IPS-15b (cell line): ENCODE measurements around the gene RAPGEFL1.

Experiments
- H3K27me3 ChIP-seq: one replicate; pipeline ENCODE4 v1.6.1; 2013; ENCODE audit warnings: low read length; ENCODE audit not compliant: control insufficient read depth, insufficient read depth
- H3K36me3 ChIP-seq: one replicate; pipeline ENCODE4 v1.6.1; 2013; ENCODE audit warnings: low read length; ENCODE audit not compliant: control insufficient read depth, insufficient read depth
- H3K4me1 ChIP-seq: one replicate; pipeline ENCODE4 v1.6.1; 2013; ENCODE audit warnings: mild to moderate bottlenecking, low read length; ENCODE audit not compliant: control insufficient read depth, insufficient read depth
- H3K4me3 ChIP-seq: one replicate; pipeline ENCODE4 v1.5.1; 2013; ENCODE audit warnings: low read depth, low read length
- H3K9ac ChIP-seq: one replicate; pipeline ENCODE4 v1.6.1; 2013; ENCODE audit warnings: low read depth, mild to moderate bottlenecking, low read length
- H3K9me3 ChIP-seq: one replicate; pipeline ENCODE4 v1.6.1; 2013; ENCODE audit warnings: mild to moderate bottlenecking, low read length; ENCODE audit not compliant: control insufficient read depth, insufficient read depth

RAPGEFL1 gene

GRCh38 chr17:40175928-40176753, 1.1 kb upstream of the RAPGEFL1 start:
- H3K4me3 ChIP-seq, result no peak overlapping the region
- H3K4me1 ChIP-seq, result peaks cover 9% of the 10 kb centered on the region
- no peaks in the 10 kb centered on the region for H3K9me3 ChIP-seq
- no peaks in the 10 kb centered on the region for H3K27me3 ChIP-seq
- peaks cover 16% of the 10 kb centered on the region for H3K36me3 ChIP-seq
- no peak overlapping the region for H3K9ac ChIP-seq

- Histone ChIP-seq H3K4me3 (peak overlapping the region; percentile 24), H3K9ac (no peak overlapping the region), H3K9me3 (no peaks in the 10 kb centered on the region), H3K36me3 (peaks cover 10% of the 10 kb centered on the region), H3K4me1 (peaks cover 9% of the 10 kb centered on the region), H3K27me3 (no peaks in the 10 kb centered on the region)
Measured at GRCh38 chr17:40176754-40177110, 538 bp upstream of the RAPGEFL1 start.

DNA sequence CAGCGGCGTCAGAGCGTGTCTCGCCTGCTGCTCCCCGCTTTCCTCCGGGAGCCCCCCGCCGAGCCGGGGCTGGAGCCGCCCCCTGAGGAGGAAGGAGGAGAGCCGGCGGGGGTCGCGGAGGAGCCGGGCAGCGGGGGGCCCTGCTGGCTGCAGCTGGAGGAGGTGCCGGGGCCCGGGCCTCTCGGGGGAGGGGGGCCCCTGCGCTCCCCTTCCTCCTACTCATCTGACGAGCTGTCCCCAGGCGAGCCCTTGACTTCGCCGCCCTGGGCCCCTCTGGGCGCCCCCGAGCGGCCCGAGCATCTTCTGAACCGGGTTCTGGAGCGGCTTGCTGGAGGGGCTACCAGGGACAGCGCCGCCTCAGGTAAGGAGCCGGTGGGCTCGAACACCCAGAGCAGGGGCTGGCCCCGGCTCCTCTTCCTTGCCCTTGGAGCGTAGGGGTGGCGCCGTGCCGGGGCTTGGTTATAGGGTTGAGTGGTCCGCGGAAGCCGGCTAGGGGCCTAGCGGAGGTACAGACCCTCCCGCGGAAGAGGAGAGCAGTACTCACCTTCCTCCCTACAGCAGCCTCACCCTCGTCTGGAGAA, 841 bp downstream of the RAPGEFL1 start:
- H3K4me1 ChIP-seq, result peaks cover 9% of the 10 kb centered on the region
- peak overlapping the region; percentile 39 for H3K4me3 ChIP-seq
- no peaks in the 10 kb centered on the region for H3K9me3 ChIP-seq
- H3K9ac ChIP-seq, result no peak overlapping the region
- H3K27me3 ChIP-seq, result no peaks in the 10 kb centered on the region
- H3K36me3 ChIP-seq, result peaks cover 9% of the 10 kb centered on the region

DNA sequence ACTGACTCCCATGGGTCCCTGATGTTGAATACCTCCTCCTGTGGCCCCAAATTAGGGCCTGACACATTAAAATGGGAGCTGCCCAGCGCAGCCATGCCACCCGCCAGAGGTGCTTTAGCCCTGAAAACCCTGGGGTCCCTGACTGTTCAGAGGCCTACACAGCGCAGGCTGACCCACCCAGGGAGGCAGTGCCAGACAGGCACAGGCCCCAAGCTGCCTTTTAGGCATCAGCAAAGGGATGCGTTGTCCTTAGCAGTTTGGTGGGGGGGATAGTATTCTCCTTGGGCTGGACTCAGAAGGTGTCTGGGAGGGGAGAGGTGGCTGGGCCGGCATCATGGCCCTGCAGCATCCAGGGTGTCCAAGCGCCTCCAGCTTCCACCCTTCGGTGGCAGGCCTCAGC, 1.4 kb downstream of the RAPGEFL1 start:
- H3K36me3 ChIP-seq, result peaks cover 9% of the 10 kb centered on the region
- no peaks in the 10 kb centered on the region for H3K27me3 ChIP-seq
- H3K9ac ChIP-seq, result no peak overlapping the region
- H3K4me1 ChIP-seq, result peaks cover 9% of the 10 kb centered on the region
- H3K4me3 ChIP-seq, result peak overlapping the region; percentile 39
- H3K9me3 ChIP-seq, result no peaks in the 10 kb centered on the region

- Histone ChIP-seq H3K27me3 (no peaks in the 10 kb centered on the region), H3K4me3 (no peak overlapping the region), H3K9me3 (no peaks in the 10 kb centered on the region), H3K36me3 (peaks cover 5% of the 10 kb centered on the region), H3K9ac (no peak overlapping the region), H3K4me1 (peaks cover 9% of the 10 kb centered on the region)
Measured at GRCh38 chr17:40179923-40180659, 2.8 kb downstream of the RAPGEFL1 start.

DNA sequence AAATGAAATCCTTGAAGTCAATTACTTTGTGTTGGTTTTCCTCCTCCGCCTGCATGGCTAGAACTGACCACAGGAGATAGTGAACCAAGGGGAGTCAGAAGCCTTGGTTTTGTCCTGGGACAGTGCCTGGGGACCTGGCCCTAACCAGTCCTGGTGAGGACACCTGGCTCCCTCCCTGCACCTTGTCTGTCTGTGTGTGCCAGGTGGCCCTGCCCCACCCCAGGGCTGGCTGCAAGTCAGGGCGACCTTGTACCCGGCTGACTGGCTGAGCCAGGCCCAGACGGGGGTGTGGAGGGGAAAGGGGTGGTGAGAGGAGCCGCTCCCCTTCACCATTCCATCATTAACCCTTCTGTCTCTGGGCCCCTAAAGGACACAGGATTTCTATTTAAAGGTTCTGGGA, 3.4 kb downstream of the RAPGEFL1 start:
- peaks cover 5% of the 10 kb centered on the region for H3K36me3 ChIP-seq
- H3K4me1 ChIP-seq, result peaks cover 9% of the 10 kb centered on the region
- no peaks in the 10 kb centered on the region for H3K27me3 ChIP-seq
- H3K9me3 ChIP-seq, result no peaks in the 10 kb centered on the region
- H3K4me3 ChIP-seq, result no peak overlapping the region
- no peak overlapping the region for H3K9ac ChIP-seq

- peaks cover 9% of the 10 kb centered on the region for H3K4me1 ChIP-seq
- no peak overlapping the region for H3K4me3 ChIP-seq
- H3K36me3 ChIP-seq, result peaks cover 5% of the 10 kb centered on the region
- no peaks in the 10 kb centered on the region for H3K27me3 ChIP-seq
- H3K9me3 ChIP-seq, result no peaks in the 10 kb centered on the region
- H3K9ac ChIP-seq, result no peak overlapping the region
Measured at GRCh38 chr17:40181205-40181604, 3.9 kb downstream of the RAPGEFL1 start.

- no peaks in the 10 kb centered on the region for H3K36me3 ChIP-seq
- no peaks in the 10 kb centered on the region for H3K9me3 ChIP-seq
- no peak overlapping the region for H3K9ac ChIP-seq
- H3K27me3 ChIP-seq, result no peaks in the 10 kb centered on the region
- H3K4me3 ChIP-seq, result no peak overlapping the region
- H3K4me1 ChIP-seq, result peaks cover 9% of the 10 kb centered on the region
Measured at GRCh38 chr17:40182606-40183005, 5.3 kb downstream of the RAPGEFL1 start.

GRCh38 chr17:40187238-40187637, 10.0 kb downstream of the RAPGEFL1 start:
- Histone ChIP-seq H3K4me3 (no peak overlapping the region), H3K9ac (no peak overlapping the region), H3K4me1 (peaks cover 8% of the 10 kb centered on the region)

GRCh38 chr17:40188694-40189093, 11.4 kb downstream of the RAPGEFL1 start:
- Histone ChIP-seq H3K27me3 (no peaks in the 10 kb centered on the region), H3K4me1 (peaks cover 10% of the 10 kb centered on the region), H3K9me3 (no peaks in the 10 kb centered on the region), H3K9ac (no peak overlapping the region), H3K36me3 (peaks cover 8% of the 10 kb centered on the region), H3K4me3 (no peak overlapping the region)

More at GRCh38 chr17:40187238-40187637, 10.0 kb downstream of the RAPGEFL1 start:
- Histone ChIP-seq H3K36me3 (no peaks in the 10 kb centered on the region), H3K27me3 (no peaks in the 10 kb centered on the region), H3K9me3 (no peaks in the 10 kb centered on the region)

GRCh38 chr17:40190197-40191021, 13.1 kb downstream of the RAPGEFL1 start:
- no peak overlapping the region for H3K9ac ChIP-seq
- H3K9me3 ChIP-seq, result no peaks in the 10 kb centered on the region
- no peaks in the 10 kb centered on the region for H3K27me3 ChIP-seq
- peak overlapping the region; percentile 70 for H3K4me3 ChIP-seq
- H3K36me3 ChIP-seq, result peaks cover 9% of the 10 kb centered on the region
- H3K4me1 ChIP-seq, result peaks cover 18% of the 10 kb centered on the region
